MG63 (cell line): Measurements from ENCODE around the gene NOXA1. TPM values are rescaled to one million over a fixed set of nuclear protein-coding genes. Genes with fewer than 3 reads are reported as not detected.

Experiments used
- DNase-seq: peaks from one replicate; pipeline ENCODE4 v3.0.0-alpha.2; 2020
- H3K27me3 ChIP-seq: fragments of 250-450 bp; sonication (Bioruptor Pico); 2 replicates; pipeline ENCODE4 v1.5.1; 2020; ENCODE audit warnings: mild to moderate bottlenecking, moderate library complexity
- H3K36me3 ChIP-seq: fragments of 250-450 bp; sonication (Bioruptor Pico); 2 replicates; pipeline ENCODE4 v1.5.1; 2020; ENCODE audit warnings: mild to moderate bottlenecking, moderate library complexity
- H3K4me3 ChIP-seq: fragments of 250-450 bp; sonication (Bioruptor Pico); 2 replicates; pipeline ENCODE4 v1.5.1; 2020; ENCODE audit warnings: mild to moderate bottlenecking, moderate library complexity
- H3K9me3 ChIP-seq: fragments of 250-450 bp; sonication (Bioruptor Pico); 2 replicates; pipeline ENCODE4 v1.5.1; 2020; ENCODE audit warnings: mild to moderate bottlenecking, moderate library complexity
- total RNA-seq: library from RNA; depleted of rRNA; stranded (reverse); fragments of >200 nt; shearing (Covaris generic); gene quantifications from 2 replicates; pipeline ENCODE4 v1.2.3, GENCODE V29; 2014; ENCODE audit warnings: low replicate concordance

The NOXA1 gene
- total RNA-seq, 1 experiment from 2014 or later = not detected

DNA sequence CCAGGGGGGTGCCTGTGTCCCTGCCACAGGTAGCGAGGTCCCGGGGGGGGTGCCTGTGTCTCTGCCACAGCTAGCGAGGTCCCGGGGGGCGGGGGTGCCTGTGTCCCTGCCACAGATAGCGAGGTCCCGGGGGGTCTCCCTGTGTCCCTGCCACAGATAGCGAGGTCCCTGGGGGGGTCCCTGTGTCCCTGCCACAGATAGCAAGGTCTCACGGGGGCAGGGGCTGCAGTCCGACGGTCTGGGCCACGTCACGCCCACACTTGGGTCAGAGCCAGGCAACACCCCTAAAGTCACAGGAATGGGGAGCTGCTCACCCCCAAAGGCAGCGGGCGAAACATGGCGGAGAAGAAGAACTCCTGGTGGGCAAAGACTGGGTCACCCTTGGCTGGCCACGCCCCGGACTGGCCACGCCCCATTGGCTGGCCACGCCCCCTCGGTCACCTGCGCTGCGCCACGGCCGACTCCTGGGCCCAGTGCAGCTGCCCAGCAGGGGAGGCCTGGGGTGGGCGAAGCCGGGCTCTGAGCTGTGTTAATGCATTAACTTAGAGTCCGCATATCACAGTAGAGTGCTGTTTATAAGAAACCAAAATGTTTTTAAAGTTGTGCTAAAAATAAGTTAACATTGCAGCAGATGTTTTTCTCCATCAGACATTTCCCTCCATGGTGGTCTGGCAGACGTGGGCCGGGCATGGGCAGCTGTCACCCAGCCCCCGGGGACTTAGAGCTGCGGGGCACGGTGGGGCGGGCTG lies 7.0 kb downstream of the NOXA1 start:
- Histone ChIP-seq H3K4me3 (no peak overlapping the region), H3K27me3 (no peaks in the 10 kb centered on the region), H3K9me3 (no peaks in the 10 kb centered on the region), H3K36me3 (no peaks in the 10 kb centered on the region)
- no peak for DNase-seq

DNA sequence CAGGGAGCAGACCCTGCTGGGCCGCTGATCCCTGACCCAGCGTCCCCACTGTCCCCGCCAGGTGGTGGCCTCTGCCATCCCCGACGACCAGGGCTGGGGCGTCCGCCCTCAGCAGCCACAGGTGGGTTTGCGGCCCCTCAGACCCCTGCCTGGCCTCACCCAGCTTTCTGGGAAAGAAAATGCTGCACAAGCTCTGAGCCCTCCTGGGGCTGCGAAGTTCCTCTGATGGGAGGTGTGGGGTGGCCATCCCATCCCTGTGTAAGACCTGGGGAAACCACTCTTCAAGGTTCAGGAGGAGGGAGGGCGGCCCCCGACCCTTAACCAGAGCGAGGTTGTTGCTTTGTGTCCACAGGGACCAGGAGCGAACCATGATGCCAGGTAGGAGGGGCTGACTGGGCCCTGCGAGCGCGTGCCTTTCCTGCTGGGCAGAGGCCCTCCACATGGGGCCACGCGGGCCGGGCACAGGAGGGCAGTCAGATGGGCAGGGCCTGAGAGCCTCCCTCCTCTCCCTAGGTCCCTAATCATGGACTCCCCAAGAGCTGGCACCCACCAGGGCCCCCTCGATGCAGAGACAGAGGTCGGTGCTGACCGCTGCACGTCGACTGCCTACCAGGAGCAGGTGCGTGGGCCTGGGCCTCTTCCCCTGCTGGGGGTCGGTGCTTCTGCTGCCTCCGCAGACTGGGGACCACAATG lies 7.7 kb downstream of the NOXA1 start:
- Histone ChIP-seq H3K4me3 (no peak overlapping the region), H3K27me3 (no peaks in the 10 kb centered on the region), H3K36me3 (no peaks in the 10 kb centered on the region), H3K9me3 (no peaks in the 10 kb centered on the region)
- no peak for DNase-seq

DNA sequence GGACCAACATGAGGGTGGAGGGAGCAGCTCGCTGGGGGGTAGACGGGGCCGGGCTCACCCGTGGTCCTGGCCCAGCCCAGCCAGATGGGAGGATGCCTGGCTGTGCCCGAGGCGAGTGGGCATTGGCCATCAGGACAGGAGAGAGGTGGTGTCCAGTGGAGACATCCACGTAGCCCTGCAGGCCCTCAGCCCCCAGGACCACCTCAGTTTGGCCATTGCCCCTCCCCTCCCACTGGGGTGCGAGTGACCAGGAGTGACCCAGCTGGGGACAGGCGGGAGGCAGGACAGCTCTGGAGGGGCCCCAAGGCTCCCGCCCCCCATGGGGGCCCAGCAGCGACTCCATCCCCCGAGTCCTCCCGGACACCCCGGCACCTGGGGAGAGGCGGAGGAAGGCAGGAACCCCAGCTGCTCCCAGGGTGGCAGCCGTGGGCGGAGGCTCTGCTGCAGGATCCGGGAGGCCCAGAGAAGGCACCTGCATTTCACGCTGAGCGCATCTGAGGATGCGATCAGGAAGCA lies 8.3 kb downstream of the NOXA1 start:
- DNase-seq = no peak
- Histone ChIP-seq H3K9me3 (no peaks in the 10 kb centered on the region), H3K4me3 (no peak overlapping the region), H3K36me3 (no peaks in the 10 kb centered on the region), H3K27me3 (no peaks in the 10 kb centered on the region)

GRCh38 chr9:137432687-137433348 lies 9.6 kb downstream of the NOXA1 start:
- no peaks in the 10 kb centered on the region for H3K27me3 ChIP-seq
- no peaks in the 10 kb centered on the region for H3K36me3 ChIP-seq
- no peak for DNase-seq
- no peaks in the 10 kb centered on the region for H3K9me3 ChIP-seq
- H3K4me3 ChIP-seq = no peak overlapping the region

DNA sequence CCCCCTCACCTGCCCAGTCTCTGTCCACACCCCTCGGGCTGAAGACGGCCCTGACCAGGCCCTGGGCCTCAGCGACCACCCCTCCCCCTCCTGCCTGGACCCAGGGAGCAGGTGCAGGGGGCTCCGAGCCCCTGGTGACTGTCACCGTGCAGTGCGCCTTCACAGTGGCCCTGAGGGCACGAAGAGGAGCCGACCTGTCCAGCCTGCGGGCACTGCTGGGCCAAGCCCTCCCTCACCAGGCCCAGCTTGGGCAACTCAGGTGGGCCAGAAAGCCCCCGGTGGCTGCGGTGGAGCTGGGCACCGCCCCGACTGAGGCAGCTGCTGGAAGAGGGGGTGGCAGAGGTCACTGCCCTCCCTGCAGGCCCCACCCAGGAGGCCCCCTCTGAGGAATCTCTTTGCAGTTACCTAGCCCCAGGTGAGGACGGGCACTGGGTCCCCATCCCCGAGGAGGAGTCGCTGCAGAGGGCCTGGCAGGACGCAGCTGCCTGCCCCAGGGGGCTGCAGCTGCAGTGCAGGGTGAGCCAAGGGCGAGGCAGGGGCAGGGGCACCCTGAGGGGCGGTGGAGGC lies 10.2 kb downstream of the NOXA1 start:
- no peaks in the 10 kb centered on the region for H3K36me3 ChIP-seq
- DNase-seq = no peak
- H3K27me3 ChIP-seq = no peaks in the 10 kb centered on the region
- no peak overlapping the region for H3K4me3 ChIP-seq
- no peaks in the 10 kb centered on the region for H3K9me3 ChIP-seq

- H3K4me3 ChIP-seq = no peak overlapping the region
- H3K27me3 ChIP-seq = no peaks in the 10 kb centered on the region
- DNase-seq = no peak
- H3K9me3 ChIP-seq = no peaks in the 10 kb centered on the region
- H3K36me3 ChIP-seq = no peaks in the 10 kb centered on the region
Measured at GRCh38 chr9:137433916-137434431, 10.8 kb downstream of the NOXA1 start.

GRCh38 chr9:137434498-137435380 lies 11.5 kb downstream of the NOXA1 start:
- Histone ChIP-seq H3K27me3 (no peaks in the 10 kb centered on the region), H3K36me3 (no peaks in the 10 kb centered on the region), H3K4me3 (no peak overlapping the region), H3K9me3 (no peaks in the 10 kb centered on the region)
- DNase-seq = no peak

DNA sequence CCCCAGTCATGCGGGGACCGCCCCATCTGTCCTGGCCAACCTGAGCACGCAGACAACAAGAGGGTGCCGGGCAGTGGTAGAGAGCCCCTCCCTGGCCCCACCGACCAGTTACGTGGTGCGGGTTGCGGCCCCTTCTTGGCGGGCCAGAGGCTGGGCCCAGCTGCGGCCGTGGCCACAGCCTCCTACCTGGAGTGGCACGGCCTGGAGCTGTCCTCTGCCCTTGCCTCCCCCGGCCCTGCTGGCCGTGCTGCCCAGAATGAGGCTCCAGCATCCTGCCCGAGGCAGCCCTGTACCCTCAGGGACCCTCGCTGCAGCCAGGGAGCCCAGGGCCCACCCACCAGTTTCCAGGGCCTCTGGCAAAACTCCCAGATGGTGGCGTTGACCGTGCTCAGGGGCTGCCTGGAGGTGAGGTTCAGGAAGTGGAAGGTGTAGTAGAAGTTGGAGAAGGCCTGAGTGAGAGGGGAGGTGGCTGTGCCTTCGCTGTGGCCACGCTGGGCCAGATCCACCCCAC lies 12.2 kb downstream of the NOXA1 start:
- no peak overlapping the region for H3K4me3 ChIP-seq
- no peaks in the 10 kb centered on the region for H3K27me3 ChIP-seq
- H3K36me3 ChIP-seq = no peaks in the 10 kb centered on the region
- DNase-seq = no peak
- H3K9me3 ChIP-seq = no peaks in the 10 kb centered on the region

DNA sequence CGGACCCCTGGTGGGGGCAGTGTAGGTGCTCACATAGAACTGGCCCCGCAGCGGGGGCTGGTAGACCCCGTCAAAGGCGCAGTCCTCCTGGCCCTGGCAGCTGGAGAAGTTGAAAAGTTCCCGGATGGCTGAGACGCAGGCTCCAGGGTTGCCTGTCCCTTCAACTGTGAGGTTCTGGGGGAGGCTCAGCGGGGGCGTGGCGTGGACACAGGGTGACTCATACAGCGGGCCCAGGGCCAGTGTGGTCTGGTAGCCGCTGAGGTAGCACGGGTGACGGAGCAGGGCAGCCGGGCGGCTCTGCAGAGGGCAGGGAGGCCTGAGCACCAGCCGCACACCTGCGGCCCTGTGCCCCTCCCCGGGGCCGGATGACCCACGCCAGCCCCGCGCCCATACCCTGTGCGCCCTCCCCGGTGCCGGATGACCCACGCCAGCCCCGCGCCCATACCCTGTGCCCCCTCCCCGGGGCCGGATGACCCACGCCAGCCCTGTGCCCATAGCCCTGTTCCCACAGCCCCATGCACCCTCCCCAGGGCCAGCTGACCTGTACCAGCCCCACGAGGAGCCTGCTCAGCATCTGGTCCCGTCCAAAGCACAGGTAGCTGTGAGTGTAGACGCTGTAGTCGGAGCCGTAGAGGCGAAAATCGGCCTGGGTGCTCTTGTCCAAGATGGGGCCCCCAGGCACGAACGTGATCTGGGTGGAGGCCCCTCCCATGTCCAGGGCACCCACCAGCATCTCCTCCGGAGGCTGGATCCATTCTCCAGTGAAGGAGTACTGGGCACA lies 13.0 kb downstream of the NOXA1 start:
- Histone ChIP-seq H3K4me3 (no peak overlapping the region), H3K9me3 (no peaks in the 10 kb centered on the region), H3K36me3 (no peaks in the 10 kb centered on the region)

DNA sequence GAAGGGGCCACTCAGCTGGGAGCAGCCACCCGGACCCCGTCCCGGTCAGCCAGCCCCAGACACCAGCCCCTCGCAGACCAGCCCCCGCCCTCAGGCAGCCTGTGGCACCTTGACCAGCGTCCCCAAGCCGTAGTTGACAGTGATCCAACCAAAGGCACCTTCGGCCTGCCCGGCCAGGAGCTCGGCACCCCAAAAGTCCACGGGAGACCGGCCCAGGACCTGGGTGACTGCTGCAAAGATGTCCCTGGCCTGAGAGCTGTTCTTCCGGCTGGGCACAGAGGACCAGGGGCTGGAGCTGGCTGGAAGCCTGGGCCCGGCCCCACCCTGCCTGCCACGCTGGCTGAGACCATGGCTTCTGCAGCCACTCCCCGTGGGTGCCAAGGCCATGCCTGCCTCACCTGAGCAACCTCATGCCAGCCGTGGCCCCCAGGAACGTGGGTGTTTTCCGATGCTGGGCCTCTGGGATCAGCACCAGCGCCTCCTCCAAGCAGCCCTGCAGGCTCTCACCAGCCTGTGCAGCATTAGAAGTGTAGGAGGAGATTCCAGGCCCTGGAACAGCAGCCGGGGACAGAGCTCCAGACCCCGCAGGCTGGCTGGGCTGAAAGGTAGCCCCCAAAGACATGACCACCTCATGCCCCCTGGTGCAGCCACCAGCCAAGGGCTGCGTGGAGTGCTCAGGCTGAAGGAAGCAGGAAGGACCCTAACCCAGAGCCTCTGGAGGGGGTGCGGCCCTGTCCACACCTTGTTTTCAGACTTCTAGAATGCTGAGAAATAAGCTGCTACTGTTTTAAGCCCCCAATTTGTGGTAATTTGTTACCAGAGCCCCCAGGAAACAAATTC lies 13.8 kb downstream of the NOXA1 start:
- no peaks in the 10 kb centered on the region for H3K36me3 ChIP-seq
- DNase-seq = no peak
- H3K4me3 ChIP-seq = no peak overlapping the region
- H3K9me3 ChIP-seq = no peaks in the 10 kb centered on the region
- no peaks in the 10 kb centered on the region for H3K27me3 ChIP-seq

More for the DNA sequence above, 13.0 kb downstream of the NOXA1 start:
- DNase-seq = peak; percentile 76
- no peaks in the 10 kb centered on the region for H3K27me3 ChIP-seq

- Histone ChIP-seq H3K4me3 (no peak overlapping the region), H3K9me3 (no peaks in the 10 kb centered on the region)
- DNase-seq = no peak
Measured at GRCh38 chr9:137437691-137438590, 14.7 kb downstream of the NOXA1 start.

DNA sequence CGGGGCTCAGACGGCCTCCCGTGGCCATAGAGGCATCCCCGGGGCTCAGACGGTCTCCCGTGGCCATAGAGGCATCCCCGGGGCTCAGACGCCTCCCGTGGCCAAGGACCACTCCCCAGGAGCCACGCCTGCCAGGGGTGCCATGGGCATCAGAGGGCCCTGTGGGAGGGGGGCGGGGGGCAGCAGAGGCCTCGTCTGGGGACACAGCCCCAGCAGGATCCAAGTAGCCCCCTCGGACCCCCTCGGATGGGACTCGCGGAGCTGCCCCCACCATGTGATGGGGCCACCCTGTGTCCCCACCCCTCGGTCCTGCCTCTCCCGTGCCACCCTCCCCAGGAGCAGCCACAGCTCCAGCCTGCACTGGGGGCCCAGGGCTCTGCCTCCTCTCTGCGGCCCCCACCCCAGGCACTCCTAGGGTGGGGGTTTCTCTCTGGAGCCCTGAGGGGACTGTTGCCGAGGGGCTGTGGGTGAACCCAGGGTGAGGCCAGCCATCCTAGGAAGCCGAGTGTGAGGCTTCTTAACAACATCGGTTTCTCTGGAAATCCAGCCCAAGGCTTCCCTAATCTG lies 15.5 kb downstream of the NOXA1 start:
- no peaks in the 10 kb centered on the region for H3K27me3 ChIP-seq
- no peak overlapping the region for H3K4me3 ChIP-seq
- DNase-seq = no peak
- H3K9me3 ChIP-seq = no peaks in the 10 kb centered on the region
- H3K36me3 ChIP-seq = no peaks in the 10 kb centered on the region

More at GRCh38 chr9:137437691-137438590, 14.7 kb downstream of the NOXA1 start:
- Histone ChIP-seq H3K27me3 (no peaks in the 10 kb centered on the region), H3K36me3 (no peaks in the 10 kb centered on the region)

GRCh38 chr9:137439158-137439714 lies 16.0 kb downstream of the NOXA1 start:
- no peak for DNase-seq
- Histone ChIP-seq H3K4me3 (no peak overlapping the region), H3K27me3 (no peaks in the 10 kb centered on the region), H3K36me3 (no peaks in the 10 kb centered on the region), H3K9me3 (no peaks in the 10 kb centered on the region)
